ENCODE measurements around the gene LRPAP1.

DNA sequence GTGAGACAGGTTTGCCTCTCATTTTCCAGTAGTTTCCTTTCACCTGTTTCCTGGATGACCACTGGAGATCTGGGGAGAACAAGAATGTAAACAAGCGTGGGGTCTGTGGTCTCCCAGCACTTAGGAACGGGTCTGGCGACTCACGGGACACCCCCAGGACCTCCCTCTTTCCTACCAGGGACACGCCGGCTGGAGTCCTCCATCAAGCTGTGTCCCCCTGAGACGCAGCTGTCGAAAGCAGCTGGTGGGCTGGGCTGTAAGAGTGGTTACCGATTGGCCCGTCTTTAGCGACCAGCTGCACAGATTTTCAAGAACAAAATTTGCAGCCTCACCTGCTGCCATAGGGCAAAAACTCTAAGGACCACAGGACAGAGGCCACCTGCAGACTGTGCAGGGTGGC lies 11.9 kb downstream of the LRPAP1 start:
- no peak for TF ChIP-seq NFE2L1 (CRISPR knock-in tag; IDR thresholded peaks at IDR 0.05)
- no peak for TF ChIP-seq ESRRA (CRISPR knock-in tag; IDR thresholded peaks at IDR 0.05; ENCODE audit: borderline replicate concordance)
- TF ChIP-seq, protein P1, sequence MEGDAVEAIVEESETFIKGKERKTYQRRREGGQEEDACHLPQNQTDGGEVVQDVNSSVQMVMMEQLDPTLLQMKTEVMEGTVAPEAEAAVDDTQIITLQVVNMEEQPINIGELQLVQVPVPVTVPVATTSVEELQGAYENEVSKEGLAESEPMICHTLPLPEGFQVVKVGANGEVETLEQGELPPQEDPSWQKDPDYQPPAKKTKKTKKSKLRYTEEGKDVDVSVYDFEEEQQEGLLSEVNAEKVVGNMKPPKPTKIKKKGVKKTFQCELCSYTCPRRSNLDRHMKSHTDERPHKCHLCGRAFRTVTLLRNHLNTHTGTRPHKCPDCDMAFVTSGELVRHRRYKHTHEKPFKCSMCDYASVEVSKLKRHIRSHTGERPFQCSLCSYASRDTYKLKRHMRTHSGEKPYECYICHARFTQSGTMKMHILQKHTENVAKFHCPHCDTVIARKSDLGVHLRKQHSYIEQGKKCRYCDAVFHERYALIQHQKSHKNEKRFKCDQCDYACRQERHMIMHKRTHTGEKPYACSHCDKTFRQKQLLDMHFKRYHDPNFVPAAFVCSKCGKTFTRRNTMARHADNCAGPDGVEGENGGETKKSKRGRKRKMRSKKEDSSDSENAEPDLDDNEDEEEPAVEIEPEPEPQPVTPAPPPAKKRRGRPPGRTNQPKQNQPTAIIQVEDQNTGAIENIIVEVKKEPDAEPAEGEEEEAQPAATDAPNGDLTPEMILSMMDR (IDR thresholded peaks at IDR 0.05) = no peak
- no peak for TF ChIP-seq ELF4 (CRISPR knock-in tag; IDR thresholded peaks at IDR 0.05; ENCODE audit: low read depth)
- no peak for TF ChIP-seq SP1 (CRISPR knock-in tag; conservative IDR thresholded peaks at IDR 0.05)
- no peak for TF ChIP-seq NFYB (CRISPR knock-in tag; conservative IDR thresholded peaks at IDR 0.05; ENCODE audit: low read depth)
- TF ChIP-seq, protein P2, sequence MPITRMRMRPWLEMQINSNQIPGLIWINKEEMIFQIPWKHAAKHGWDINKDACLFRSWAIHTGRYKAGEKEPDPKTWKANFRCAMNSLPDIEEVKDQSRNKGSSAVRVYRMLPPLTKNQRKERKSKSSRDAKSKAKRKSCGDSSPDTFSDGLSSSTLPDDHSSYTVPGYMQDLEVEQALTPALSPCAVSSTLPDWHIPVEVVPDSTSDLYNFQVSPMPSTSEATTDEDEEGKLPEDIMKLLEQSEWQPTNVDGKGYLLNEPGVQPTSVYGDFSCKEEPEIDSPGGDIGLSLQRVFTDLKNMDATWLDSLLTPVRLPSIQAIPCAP (CRISPR knock-in tag; IDR thresholded peaks at IDR 0.05) = no peak
- no peak for TF ChIP-seq JUN (CRISPR knock-in tag; IDR thresholded peaks at IDR 0.05)
